GM12892 (cell line): ENCODE measurements around the gene OSBPL3.

Experiments used
- DNase-seq: peaks from one replicate; pipeline ENCODE4 v3.0.0; 2011; ENCODE audit not compliant: insufficient read length
- FAIRE-seq: peaks from 2 replicates; lab custom pipeline; 2011; peaks lifted over from hg19 to GRCh38; lab: Jason Lieb, UNC
- POLR2A ChIP-seq: IDR thresholded peaks from 2 replicates; pipeline ENCODE4 v1.6.1; 2011; ENCODE audit warnings: low read depth, low read length, control low read depth
- POLR2AphosphoS5 ChIP-seq: IDR thresholded peaks from 2 replicates; pipeline ENCODE4 v1.6.1; 2011; ENCODE audit warnings: low read depth, low read length, control low read depth
- TAF1 ChIP-seq: IDR thresholded peaks from 2 replicates; pipeline ENCODE4 v1.6.1; 2011; ENCODE audit warnings: low read depth, mild to moderate bottlenecking, control low read depth, low read length, borderline replicate concordance

OSBPL3 gene

GRCh38 chr7:25006276-25006675, 26.3 kb upstream of the OSBPL3 start:
- no peak for TF ChIP-seq TAF1
- TF ChIP-seq POLR2A, result no peak
- TF ChIP-seq POLR2AphosphoS5, result no peak
- no peak for FAIRE-seq
- DNase-seq, result no peak

- TF ChIP-seq POLR2AphosphoS5 (no peak), TAF1 (no peak), POLR2A (no peak)
- DNase-seq (no peak), FAIRE-seq (no peak)
Measured at GRCh38 chr7:25005658-25006057, 25.7 kb upstream of the OSBPL3 start.

GRCh38 chr7:25002786-25003185, 22.8 kb upstream of the OSBPL3 start:
- no peak for TF ChIP-seq TAF1
- TF ChIP-seq POLR2AphosphoS5, result no peak
- no peak for TF ChIP-seq POLR2A
- DNase-seq (no peak), FAIRE-seq (no peak)

GRCh38 chr7:24995466-24995865, 15.5 kb upstream of the OSBPL3 start:
- no peak for DNase-seq
- TF ChIP-seq TAF1 (no peak), POLR2A (no peak), POLR2AphosphoS5 (no peak)
- no peak for FAIRE-seq

GRCh38 chr7:24992314-24992713, 12.3 kb upstream of the OSBPL3 start:
- DNase-seq, result no peak
- TF ChIP-seq POLR2A (no peak), TAF1 (no peak), POLR2AphosphoS5 (no peak)
- FAIRE-seq, result no peak

- no peak for DNase-seq
- no peak for FAIRE-seq
- TF ChIP-seq POLR2A (no peak), TAF1 (no peak), POLR2AphosphoS5 (no peak)
Measured at GRCh38 chr7:24991353-24991752, 11.4 kb upstream of the OSBPL3 start.

GRCh38 chr7:24987331-24987842, 7.4 kb upstream of the OSBPL3 start:
- FAIRE-seq, result no peak
- TF ChIP-seq TAF1 (no peak), POLR2A (no peak), POLR2AphosphoS5 (no peak)

GRCh38 chr7:24982917-24983316, 2.9 kb upstream of the OSBPL3 start:
- DNase-seq, result no peak
- no peak for TF ChIP-seq POLR2A
- no peak for TF ChIP-seq POLR2AphosphoS5
- no peak for TF ChIP-seq TAF1
- FAIRE-seq, result no peak

More at GRCh38 chr7:24987331-24987842, 7.4 kb upstream of the OSBPL3 start:
- no peak for DNase-seq

- DNase-seq, result no peak
- TF ChIP-seq POLR2AphosphoS5, result no peak
- TF ChIP-seq TAF1, result no peak
- FAIRE-seq, result peak; percentile 48
Measured at GRCh38 chr7:24981171-24981951, 1.4 kb upstream of the OSBPL3 start.

- DNase-seq, result peak; percentile 29
- TF ChIP-seq POLR2A (no peak), TAF1 (no peak), POLR2AphosphoS5 (0 out of 2 replicates have a peak, but pooled peaks have one; percentile 3)
- peak; percentile 46 for FAIRE-seq
Measured at GRCh38 chr7:24980534-24981170, 674 bp upstream of the OSBPL3 start.

- no peak for TF ChIP-seq POLR2AphosphoS5
- no peak for TF ChIP-seq POLR2A
- TF ChIP-seq TAF1, result no peak
- FAIRE-seq, result peak; percentile 90
- peak; percentile 46 for DNase-seq
Measured at GRCh38 chr7:24979470-24979862, 512 bp downstream of the OSBPL3 start.

GRCh38 chr7:24978843-24979469, 1.0 kb downstream of the OSBPL3 start:
- no peak for FAIRE-seq
- no peak for TF ChIP-seq TAF1
- no peak for TF ChIP-seq POLR2AphosphoS5
- no peak for TF ChIP-seq POLR2A
- no peak for DNase-seq
